Fibroblast of mammary gland (primary cell): ENCODE measurements around the gene KLF11.

Source experiments
- DNase-seq: peaks from one replicate; pipeline ENCODE4 v3.0.0-alpha.2; 2010; ENCODE audit warnings: low read depth
- H3K4me3 ChIP-seq: 2 replicates; pipeline ENCODE4 v1.5.1; 2011; ENCODE audit warnings: low read depth, mild to moderate bottlenecking, low read length, moderate library complexity; ENCODE audit not compliant: control insufficient read depth
- CTCF ChIP-seq: conservative IDR thresholded peaks from 2 replicates; pipeline ENCODE4 v1.5.1; 2011; ENCODE audit warnings: low read depth, low read length, inconsistent platforms; ENCODE audit not compliant: control insufficient read depth, insufficient read depth

KLF11 gene

GRCh38 chr2:10043256-10043905 lies at the start of gene KLF11:
KLF11 (plus strand) TSS chr2:10043550; CDS start chr2:10043717, 167 bp downstream.
- no peak for TF ChIP-seq CTCF
- H3K4me3 ChIP-seq = peak within 1 kb of the TSS; percentile 42
- DNase-seq = peak; percentile 78

DNA sequence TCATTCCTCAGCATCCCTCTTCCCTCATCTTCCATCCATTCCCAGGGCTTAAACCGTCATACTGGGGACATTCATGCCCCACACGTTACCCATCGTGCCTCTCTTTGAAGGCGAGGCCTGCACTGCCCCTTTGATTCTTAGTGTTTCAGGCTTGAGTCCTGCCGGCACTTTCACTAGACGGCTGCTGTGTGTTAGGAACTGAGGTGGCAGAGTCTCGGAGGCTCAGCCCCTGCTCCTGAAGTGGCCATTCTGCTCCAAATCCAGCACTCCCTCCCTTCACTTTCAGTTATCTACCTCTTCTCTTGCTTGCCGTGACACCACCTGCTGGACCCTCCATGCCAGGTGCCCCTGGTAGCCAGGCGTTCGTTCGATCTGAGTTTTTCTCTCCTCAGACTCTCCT lies 48.9 kb upstream of the KLF11 start:
- no peak for TF ChIP-seq CTCF
- no peak overlapping the region for H3K4me3 ChIP-seq
- DNase-seq = no peak

DNA sequence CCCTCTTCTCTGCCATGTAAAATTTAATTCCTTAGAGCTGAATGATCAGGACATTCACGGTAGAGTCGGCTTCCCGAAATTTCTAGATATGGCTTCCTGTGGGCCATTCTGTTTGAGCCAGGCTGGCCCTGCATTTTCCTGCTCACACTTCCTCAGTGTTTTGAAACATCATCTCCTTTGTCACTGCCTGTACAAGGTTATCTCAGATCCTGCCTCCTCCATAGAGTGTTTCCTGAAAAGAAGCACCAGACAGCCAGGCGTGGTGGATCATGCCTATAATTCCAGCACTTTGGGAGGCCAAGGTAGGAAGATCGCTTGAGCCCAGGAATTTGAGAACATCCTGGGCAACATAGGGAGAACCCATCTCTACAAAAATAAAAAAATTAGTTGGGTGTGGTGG lies 48.3 kb upstream of the KLF11 start:
- no peak for DNase-seq
- no peak overlapping the region for H3K4me3 ChIP-seq
- no peak for TF ChIP-seq CTCF

DNA sequence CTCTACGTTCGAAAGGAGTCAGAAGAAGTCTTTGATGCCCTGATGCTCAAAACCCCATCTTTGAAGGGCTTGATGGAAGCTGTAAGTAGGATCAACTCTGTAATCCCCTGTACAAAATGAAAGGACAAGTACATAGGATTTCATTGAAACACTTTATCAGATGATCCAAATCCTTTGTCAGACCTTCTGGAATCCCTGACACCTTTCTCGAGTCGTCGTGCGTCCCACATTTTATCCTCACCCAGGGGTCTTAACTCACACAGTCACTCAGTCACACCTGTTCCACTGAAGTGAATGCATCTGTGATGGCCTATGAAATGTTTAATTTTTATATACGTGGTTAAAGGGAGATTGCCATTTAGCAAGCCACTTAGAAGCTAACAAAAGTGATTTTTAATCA lies 47.0 kb upstream of the KLF11 start:
- no peak for DNase-seq
- H3K4me3 ChIP-seq = no peak overlapping the region
- TF ChIP-seq CTCF = no peak

DNA sequence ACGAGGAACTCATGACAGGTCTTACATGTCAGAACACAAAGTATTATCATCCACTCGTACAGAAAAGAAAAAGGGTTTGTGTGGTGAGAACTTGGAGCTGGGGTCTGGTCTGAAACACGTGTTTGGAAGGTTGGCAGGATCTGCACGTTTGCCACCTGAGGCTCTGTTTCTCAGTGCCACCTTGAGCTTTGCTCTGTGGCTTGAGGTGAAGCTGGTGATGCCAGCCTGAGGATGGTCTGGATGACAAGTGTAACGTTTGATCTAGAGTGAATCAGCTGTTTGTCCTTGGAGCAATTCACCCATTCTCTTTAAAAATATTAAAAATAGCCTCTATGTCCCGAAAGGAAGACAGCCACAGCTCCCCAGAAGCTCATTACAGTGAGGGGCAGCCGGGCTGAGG lies 45.4 kb upstream of the KLF11 start:
- no peak for TF ChIP-seq CTCF
- DNase-seq = no peak
- H3K4me3 ChIP-seq = no peak overlapping the region

GRCh38 chr2:9998916-9999654 lies 44.3 kb upstream of the KLF11 start:
- no peak for TF ChIP-seq CTCF
- DNase-seq = no peak
- no peak overlapping the region for H3K4me3 ChIP-seq

DNA sequence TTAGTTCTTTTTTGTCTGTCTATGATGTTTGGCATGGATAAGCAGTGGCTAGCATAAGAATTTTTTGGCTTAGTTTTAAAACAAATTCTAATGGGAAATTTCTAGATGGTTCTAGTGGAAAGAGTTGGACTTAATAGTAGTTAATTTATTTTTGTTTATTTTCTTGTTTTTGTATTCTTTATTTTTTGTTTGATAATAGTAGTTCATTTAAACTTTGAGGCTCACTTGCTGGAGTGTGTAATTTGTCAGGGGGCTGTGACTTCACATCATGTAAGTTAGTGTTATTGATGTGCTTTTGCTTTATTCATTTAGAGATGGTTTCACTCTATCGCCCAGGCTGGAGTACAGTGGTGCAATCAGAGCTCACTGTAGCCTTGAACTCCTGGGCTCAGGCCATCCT lies 43.7 kb upstream of the KLF11 start:
- no peak for TF ChIP-seq CTCF

More for the DNA sequence above, 43.7 kb upstream of the KLF11 start:
- no peak overlapping the region for H3K4me3 ChIP-seq
- DNase-seq = no peak
